Esophagus muscularis mucosa (tissue), 4 donors: Measurements from ENCODE around the gene DSCAML1. TPM values are rescaled to one million over a fixed set of nuclear protein-coding genes. Genes with fewer than 3 reads are reported as not detected.

ENCODE experiments used
- DNase-seq: peaks from one replicate; pipeline ENCODE4 v3.0.0-alpha.2; 2017; ENCODE audit errors: extremely low spot score
- H3K27ac ChIP-seq, 4 donors: fragments of 200-600 bp; sonication (generic); replicated peaks in 1 of 4; 1 replicate in 3 of 4; 2 replicates in 1 of 4; pipeline ENCODE4 v1.5.1; 2016 to 2019; ENCODE audit warnings: mild to moderate bottlenecking in 1 of 4
- H3K27me3 ChIP-seq, 4 donors: fragments of 200-600 bp; sonication (generic); one replicate each; pipeline versions ENCODE4 v1.5.1 to v1.6.0; 2016 to 2019
- H3K36me3 ChIP-seq, 4 donors: fragments of 200-600 bp; sonication (generic); one replicate each; pipeline ENCODE4 v1.5.1; 2016 to 2019
- H3K4me1 ChIP-seq, 4 donors: fragments of 200-600 bp; sonication (generic); one replicate each; pipeline ENCODE4 v1.5.1; 2016 to 2019
- H3K4me3 ChIP-seq, 4 donors: fragments of 200-600 bp; sonication (generic); 1 replicate in 2 of 4; 2 replicates in 2 of 4; pipeline ENCODE4 v1.5.1; 2016 to 2019; ENCODE audit warnings: mild to moderate bottlenecking in 4 of 4, moderate library complexity in 1 of 4
- H3K9me3 ChIP-seq, 4 donors: fragments of 200-600 bp; sonication (generic); 1 replicate in 3 of 4; 2 replicates in 1 of 4; pipeline ENCODE4 v1.5.1; 2016 to 2019
- EP300 ChIP-seq: sonication (generic); formaldehyde crosslinking; IDR thresholded peaks from one replicate; pipeline ENCODE4 v1.6.1; 2017; ENCODE audit warnings: antibody characterized with exemption
- POLR2A ChIP-seq: fragments of 450-650 bp; IDR thresholded peaks from one replicate; pipeline ENCODE4 v1.6.1; 2017; ENCODE audit warnings: antibody characterized with exemption, moderate library complexity, mild to moderate bottlenecking, low read depth
- POLR2AphosphoS5 ChIP-seq, 2 donors: sonication (generic); formaldehyde crosslinking; IDR thresholded peaks; one replicate each; pipeline ENCODE4 v1.6.1; 2017; ENCODE audit warnings: antibody characterized with exemption in 2 of 2
- WGBS: methylation state at CpG from one replicate; pipeline ENCODE4 v1.1.5; 2018; 5-methylcytosine and 5-hydroxymethylcytosine counted together
- intact Hi-C: fragments of 100-400 bp; cut with DNase I; formaldehyde crosslinking; loops from one replicate; pipeline ENCODE4 v1.15.1; 2023
- total RNA-seq, 4 donors: library from RNA; depleted of rRNA; stranded (reverse); fragments of >200 nt; gene quantifications; one replicate each; pipeline versions ENCODE4 v1.1.0 to v1.2.1, GENCODE V29; 2016
- TF ChIP-seq, protein P1 (sequence below), 3 experiments: fragments of 200-600 bp in 2 of 3; fragments of 450-650 bp in 1 of 3; sonication (generic) in 2 of 3; IDR thresholded peaks; one replicate each; pipeline ENCODE4 v1.5.1; 2017 to 2019; ENCODE audit warnings: antibody characterized with exemption in 3 of 3, mild to moderate bottlenecking in 2 of 3, moderate library complexity in 1 of 3

Gene DSCAML1
- total RNA-seq, 4 donors from 2014 or later = 0.50 to 5.8 (median 1.2) TPM

DNA sequence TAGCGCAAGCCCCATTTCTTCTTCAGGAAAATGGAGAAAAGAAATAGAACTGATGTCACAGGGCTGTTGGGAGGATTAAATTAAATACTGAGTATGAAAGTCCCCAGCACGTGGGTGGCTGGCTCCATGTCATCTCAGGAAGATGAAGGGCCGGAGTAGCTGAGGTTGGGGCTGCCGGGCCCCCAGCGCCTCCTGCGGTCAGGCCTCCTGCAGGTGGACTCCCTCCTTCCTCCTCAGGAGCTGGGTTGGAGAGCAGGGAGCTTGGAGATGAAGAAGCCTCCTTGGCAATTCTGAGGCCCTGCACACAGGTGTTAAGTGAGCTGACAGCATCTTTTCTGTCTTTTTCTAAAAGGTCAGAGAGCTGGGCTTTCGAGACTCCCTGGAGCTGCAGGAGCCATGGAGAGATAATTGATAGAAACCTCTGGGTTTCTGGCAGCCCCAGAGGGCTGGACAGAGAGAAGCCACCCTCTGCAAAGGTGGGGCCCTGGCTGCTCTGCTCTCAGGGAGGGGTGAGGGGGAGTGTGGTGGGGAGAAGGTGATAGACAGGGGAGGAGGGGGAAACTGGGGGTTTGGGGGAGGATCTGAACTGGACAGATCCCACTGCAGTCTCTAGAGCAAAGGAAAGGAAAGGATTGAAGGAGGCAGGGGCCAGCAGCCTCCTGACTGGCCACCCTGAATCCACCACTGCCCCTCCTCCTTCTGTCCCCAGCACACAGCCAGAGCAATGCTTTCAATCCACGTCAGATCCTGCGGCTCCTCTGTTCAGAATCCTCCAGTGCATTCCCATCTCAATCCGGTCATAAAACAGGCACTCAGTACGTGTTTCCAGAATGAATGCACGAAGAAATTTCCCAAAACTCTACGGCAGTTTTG is 258.5 kb downstream of the DSCAML1 start:
- Histone ChIP-seq H3K27ac (no peak overlapping the region), H3K4me3 (no peak overlapping the region), H3K27me3 (peaks cover 0 to 27% (median 0%) of the 10 kb centered on the region in 4 donors), H3K36me3 (no peaks in the 10 kb centered on the region), H3K4me1 (peaks cover 0 to 21% (median 12%) of the 10 kb centered on the region in 4 donors), H3K9me3 (no peaks in the 10 kb centered on the region)
- DNase-seq = no peak
- intact Hi-C loops = no loop called here
- TF ChIP-seq POLR2A (no peak), POLR2AphosphoS5 (IDR thresholded peaks at IDR 0.05) (no peak), EP300 (no peak)
- TF ChIP-seq, protein P1, sequence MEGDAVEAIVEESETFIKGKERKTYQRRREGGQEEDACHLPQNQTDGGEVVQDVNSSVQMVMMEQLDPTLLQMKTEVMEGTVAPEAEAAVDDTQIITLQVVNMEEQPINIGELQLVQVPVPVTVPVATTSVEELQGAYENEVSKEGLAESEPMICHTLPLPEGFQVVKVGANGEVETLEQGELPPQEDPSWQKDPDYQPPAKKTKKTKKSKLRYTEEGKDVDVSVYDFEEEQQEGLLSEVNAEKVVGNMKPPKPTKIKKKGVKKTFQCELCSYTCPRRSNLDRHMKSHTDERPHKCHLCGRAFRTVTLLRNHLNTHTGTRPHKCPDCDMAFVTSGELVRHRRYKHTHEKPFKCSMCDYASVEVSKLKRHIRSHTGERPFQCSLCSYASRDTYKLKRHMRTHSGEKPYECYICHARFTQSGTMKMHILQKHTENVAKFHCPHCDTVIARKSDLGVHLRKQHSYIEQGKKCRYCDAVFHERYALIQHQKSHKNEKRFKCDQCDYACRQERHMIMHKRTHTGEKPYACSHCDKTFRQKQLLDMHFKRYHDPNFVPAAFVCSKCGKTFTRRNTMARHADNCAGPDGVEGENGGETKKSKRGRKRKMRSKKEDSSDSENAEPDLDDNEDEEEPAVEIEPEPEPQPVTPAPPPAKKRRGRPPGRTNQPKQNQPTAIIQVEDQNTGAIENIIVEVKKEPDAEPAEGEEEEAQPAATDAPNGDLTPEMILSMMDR (IDR thresholded peaks at IDR 0.05) = no peak
- WGBS = 69% methylated on average over 13 of the region's 13 CpGs

GRCh38 chr11:117535850-117536411 is 261.1 kb downstream of the DSCAML1 start:
- Histone ChIP-seq H3K4me3 (peak overlapping the region in 1 of 4 donors; percentile 15), H3K4me1 (peaks cover 0 to 21% (median 12%) of the 10 kb centered on the region in 4 donors), H3K9me3 (no peaks in the 10 kb centered on the region), H3K27me3 (peaks cover 0 to 36% (median 2%) of the 10 kb centered on the region in 4 donors), H3K36me3 (no peaks in the 10 kb centered on the region), H3K27ac (no peak overlapping the region)
- 63% methylated on average over 11 of the region's 11 CpGs for WGBS
- TF ChIP-seq, protein P1 (IDR thresholded peaks at IDR 0.05) = no peak
- TF ChIP-seq EP300 = no peak
- TF ChIP-seq POLR2AphosphoS5 (IDR thresholded peaks at IDR 0.05) = no peak
- no peak for TF ChIP-seq POLR2A
- no peak for DNase-seq
- intact Hi-C loops = no loop called here

DNA sequence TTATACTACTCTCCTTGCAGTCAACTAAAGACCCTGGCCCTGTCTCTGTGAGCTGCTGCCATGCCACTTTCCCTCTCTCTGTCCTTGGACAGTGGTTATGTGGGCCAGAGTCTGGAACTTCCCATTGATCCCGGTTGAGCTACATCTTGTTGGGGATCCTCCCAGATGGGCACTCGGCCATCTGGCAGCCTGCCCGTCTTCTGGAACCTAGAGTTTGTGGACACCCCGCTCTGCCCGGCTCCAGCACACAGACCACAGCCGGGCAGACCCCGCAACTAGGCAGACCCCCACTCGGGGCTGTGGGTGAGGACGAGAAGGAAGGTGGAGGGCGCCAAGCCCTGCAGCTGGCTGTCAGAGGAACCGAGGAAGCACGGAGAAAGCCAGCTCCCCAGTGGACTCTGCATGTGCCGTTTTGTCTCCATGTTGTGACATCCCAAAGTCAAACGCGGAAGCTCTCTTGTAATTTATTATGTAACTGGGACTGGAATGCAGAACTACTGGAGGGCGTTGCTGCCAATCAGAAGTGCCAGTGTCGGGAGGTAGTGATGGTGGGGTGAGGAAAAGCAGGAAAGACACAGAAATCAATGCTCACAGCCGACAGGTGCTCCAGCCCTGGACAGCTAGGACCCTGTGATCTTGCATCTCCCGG is 261.7 kb downstream of the DSCAML1 start:
- Histone ChIP-seq H3K27me3 (peaks cover 0 to 41% (median 2%) of the 10 kb centered on the region in 4 donors), H3K27ac (no peak overlapping the region), H3K36me3 (no peaks in the 10 kb centered on the region), H3K4me1 (peaks cover 0 to 21% (median 12%) of the 10 kb centered on the region in 4 donors), H3K9me3 (no peaks in the 10 kb centered on the region), H3K4me3 (peak overlapping the region in 3 of 4 donors; percentile 15 to 33 (median 18))
- intact Hi-C loops = no loop called here
- DNase-seq = peak; percentile 94
- 25% methylated on average over 17 of the region's 19 CpGs for WGBS
- no peak for TF ChIP-seq POLR2A
- no peak for TF ChIP-seq EP300
- TF ChIP-seq, protein P1 (IDR thresholded peaks at IDR 0.05) = no peak
- no peak for TF ChIP-seq POLR2AphosphoS5 (IDR thresholded peaks at IDR 0.05)

GRCh38 chr11:117532568-117532967 is 264.4 kb downstream of the DSCAML1 start:
- no peaks in the 10 kb centered on the region for H3K36me3 ChIP-seq
- no peak overlapping the region for H3K4me3 ChIP-seq
- peaks cover 0 to 15% (median 12%) of the 10 kb centered on the region in 4 donors for H3K4me1 ChIP-seq
- TF ChIP-seq, protein P1 (IDR thresholded peaks at IDR 0.05) = no peak
- no peak for TF ChIP-seq EP300
- intact Hi-C loops = no loop called here
- WGBS = 96% methylated on average over 3 of the region's 3 CpGs
- H3K9me3 ChIP-seq = no peaks in the 10 kb centered on the region
- peaks cover 0 to 62% (median 2%) of the 10 kb centered on the region in 4 donors for H3K27me3 ChIP-seq
- DNase-seq = no peak
- H3K27ac ChIP-seq = no peak overlapping the region
